Femur (tissue), 1 donor: ENCODE data around the gene ADAMTS12.
"Not testable (repeated sequence)": the region's sequence is repeated elsewhere in the genome, so short reads cannot be mapped to it uniquely, and the experiment has no call there.

Source experiments
- DNase-seq: peaks from one replicate; pipeline ENCODE4 v3.0.0-alpha.2; 2017

Gene ADAMTS12

GRCh38 chr5:33563983-33564908 is 327.5 kb downstream of the ADAMTS12 start:
- DNase-seq, result no peak

DNA sequence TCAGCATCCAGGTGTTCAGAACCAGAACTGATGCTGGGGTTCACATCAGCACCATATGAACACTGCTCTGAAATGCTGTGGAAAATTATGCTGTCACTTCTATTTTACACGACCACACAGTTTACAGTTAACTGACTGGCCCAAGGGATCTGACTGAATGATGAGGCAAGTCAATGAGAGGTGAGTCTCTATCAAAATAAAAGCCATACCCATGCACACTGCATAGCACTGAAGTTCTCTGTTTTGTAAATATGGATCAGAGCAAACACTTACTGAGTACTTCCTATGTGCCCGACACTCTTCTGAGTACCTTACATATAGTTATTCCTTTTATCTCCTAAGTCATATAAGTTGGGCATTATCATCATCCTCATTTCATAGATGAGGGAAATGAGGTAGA is 328.3 kb downstream of the ADAMTS12 start:
- no peak for DNase-seq

GRCh38 chr5:33558489-33558888 is 333.3 kb downstream of the ADAMTS12 start:
- DNase-seq, result no peak

DNA sequence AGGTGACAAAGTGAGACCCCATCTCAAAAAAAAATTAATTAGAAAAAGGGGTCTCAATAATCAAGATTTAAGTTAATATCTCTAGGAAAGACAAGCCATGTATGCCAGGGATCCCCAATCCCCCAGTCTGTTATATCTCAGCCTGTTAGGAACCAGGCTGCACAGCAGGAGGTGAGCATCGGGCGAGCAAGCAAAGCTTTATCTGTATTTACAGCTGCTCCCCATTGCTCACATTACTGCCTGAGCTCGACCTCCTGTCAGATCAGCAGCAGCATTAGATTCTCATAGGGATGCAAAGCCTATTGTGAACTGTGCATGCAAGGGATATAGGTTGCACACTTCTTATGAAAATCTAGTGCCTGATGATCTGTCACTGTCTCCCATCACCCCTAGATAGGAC is 334.2 kb downstream of the ADAMTS12 start:
- no peak for DNase-seq

- DNase-seq, result no peak
Measured at GRCh38 chr5:33556330-33557328, 335.2 kb downstream of the ADAMTS12 start.

- DNase-seq, result no peak
Measured at GRCh38 chr5:33549982-33550567, 341.7 kb downstream of the ADAMTS12 start.

DNA sequence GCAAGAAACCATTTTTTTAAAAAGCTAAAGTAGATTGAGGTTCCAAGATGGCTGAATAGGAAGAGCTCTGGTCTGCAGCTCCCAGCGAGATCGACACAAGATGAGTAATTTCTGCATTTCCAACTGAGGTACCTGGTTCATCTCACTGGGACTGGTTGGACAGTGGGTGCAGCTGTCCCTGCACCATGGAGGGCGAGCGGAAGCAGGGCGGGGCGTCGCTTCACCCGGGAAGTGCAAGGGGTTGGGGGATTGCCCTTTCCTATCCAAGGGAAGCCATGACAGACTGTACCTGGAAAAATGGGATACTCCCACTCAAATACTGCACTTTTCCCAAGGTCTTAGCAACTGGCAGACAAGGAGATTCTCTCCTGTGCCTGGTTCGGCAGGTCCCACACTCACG is 352.0 kb downstream of the ADAMTS12 start:
- not testable (repeated sequence) for DNase-seq

DNA sequence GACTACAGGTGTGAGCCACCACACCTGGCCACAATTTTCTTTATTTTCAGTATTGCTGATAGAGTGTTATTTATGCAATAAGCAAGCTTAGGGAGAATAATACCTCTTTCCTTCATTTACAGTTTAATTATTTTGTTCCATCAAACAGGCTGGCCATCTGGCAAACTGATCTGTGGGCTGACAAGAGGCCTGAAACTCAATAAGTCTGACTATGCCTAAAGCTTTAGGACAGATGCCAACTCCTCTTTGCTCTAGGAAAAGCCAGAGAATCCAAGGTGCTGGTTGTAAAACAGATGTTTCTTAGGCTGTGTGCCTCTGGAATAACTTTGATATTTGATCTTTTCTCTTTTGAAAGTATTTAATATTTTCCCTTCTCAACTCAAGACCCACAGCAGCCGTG is 352.6 kb downstream of the ADAMTS12 start:
- DNase-seq, result no peak

DNA sequence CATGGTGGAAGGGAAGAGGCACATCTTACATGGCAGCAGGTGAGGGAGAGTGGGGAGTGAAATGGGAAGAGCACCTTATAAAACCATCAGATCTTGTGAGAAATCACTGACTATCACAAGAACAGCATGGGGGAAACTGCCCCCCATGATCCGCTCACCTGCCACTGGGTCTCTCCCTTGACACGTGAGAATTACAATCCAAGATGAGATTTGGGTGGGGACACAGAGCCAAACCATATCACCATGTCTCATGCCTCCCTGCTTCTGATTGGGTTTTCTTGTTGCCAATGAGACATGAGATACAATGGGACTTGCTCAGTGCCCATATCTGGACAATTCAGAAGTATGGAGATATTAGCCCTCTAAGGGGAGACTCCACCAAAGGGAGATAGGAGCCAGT is 353.6 kb downstream of the ADAMTS12 start:
- DNase-seq, result no peak

GRCh38 chr5:33537240-33537639 is 354.6 kb downstream of the ADAMTS12 start:
- no peak for DNase-seq

DNA sequence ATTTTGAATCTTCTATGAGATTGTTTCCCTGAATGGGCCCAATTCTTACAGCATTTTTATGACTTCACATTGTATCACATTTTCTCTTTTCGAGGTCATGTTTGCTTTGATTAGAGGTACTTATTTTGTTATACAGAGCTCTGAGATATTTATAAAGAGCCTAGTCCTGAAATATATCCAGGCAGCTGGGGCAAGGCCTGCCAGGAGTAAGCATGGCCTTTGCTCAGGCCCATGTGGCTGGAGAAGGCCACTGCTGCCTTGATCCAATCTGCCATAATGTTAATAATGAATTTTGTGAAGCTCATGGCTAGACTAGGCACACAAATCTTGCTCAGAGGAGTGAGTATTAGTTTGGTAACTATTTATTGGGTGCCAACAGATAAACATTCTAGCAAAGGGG is 355.0 kb downstream of the ADAMTS12 start:
- DNase-seq, result no peak

DNA sequence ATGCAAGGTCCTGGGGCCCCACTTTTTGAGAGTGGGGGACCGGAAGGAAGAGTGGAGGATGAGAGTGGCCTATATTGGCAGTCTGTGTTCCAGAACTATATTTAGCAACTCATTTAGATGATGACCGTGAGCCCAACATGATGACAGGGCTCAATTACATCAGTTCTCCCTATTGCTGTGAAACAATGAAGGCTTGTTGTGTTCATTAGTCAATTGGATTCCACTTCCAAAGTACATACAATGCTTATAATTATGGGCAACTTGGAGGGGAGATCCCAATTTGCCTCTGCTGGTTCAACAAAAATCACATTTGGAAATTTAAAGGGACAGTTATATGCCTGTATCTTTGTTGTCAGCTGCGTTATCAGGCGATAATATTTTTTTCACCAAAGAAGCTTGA is 360.0 kb downstream of the ADAMTS12 start:
- no peak for DNase-seq

GRCh38 chr5:33531037-33531298 is 360.8 kb downstream of the ADAMTS12 start:
- DNase-seq, result no peak

DNA sequence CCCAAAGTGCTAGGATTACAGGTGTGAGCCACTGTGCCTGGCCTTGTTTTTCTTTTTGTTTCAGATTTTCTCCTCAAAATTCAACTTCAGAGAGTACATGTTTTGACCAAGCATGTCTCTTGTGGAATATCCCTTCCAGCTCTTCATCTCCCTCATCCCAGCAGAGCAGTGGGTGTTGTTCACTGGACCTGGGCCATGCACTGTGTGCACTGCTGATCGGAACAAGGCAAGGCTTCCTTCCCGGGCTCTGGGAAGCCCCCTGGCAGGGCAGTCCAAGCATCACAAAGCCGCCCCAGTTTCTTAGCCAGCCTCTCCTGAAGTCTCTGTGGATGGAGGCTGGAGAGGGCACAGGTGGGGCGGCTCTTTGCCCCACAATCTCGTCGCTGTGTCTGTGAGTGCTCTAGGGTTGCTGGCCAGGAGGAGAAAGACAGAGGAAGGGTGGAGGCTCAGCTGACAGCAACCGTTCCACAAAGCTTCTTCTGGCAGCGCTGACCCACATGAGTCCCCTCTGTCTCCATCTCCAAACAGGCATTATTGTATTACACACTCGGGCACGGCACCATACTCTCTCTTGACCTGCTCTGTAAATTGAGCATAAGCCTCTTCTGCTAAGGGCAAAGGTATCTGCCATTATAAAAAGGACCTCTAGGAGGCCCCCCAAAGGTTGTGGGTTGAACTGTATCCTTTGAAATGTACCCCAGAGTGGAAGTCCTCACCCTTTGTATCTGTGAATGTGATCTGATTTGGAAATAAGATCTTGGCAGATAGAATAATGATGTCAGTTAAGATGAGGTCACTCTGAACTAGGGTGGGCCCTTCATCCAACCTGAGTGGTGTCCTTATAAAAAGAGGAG is 361.4 kb downstream of the ADAMTS12 start:
- DNase-seq, result no peak

DNA sequence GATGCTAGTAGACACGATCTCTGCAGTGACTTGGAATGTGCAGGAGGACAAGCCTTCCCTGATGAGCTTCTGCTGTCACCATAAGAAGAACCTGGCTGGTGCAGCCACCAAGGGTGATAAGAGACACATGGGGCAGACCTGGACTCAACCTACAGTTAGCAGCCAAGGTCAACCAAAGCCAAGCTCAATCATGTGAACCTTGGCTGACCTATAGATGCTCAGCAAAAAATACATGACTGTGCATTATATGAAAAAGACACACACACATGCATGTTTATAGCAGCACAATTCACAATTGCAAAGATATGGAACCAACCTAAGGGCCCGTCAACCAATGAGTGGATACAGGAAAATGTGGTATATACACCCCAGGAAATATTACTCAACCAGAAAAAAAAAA is 364.1 kb downstream of the ADAMTS12 start:
- no peak for DNase-seq

DNA sequence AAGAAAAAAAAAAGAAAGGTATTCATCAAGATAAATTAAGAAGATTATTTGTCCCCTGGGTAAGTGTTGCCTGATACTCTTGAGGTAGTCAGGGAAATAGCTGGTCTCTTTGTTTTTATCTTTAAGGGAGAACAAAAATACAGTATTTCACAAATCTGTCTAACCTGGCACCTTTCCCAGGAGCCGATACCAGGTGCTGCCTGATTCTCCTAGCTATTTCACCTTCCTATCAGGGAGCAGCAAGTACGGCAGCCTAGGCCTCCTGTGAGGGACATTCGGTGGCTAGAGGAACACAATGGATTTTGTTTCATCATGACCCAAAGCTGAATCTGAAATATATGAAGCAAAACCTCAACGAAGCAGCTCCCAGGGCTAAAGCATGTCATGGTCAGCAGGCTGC is 365.0 kb downstream of the ADAMTS12 start:
- no peak for DNase-seq

DNA sequence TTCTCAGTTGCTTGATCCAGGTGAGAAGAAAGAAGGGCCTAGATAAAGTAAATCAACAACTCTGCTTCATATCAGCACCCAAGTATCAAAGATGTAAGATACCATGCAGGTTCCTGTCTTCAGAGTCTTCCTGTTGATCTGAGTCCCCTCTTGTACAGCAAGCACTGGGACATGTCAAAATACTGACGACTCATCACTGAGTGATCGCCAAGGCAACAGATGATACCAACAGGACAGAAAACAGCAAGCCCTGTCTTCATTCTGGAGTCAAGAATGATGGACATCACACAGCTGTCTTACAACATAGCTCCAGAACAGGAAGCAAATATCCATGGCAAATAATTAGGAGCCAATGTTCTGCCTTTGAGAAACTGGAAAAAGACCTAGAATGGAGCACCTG is 367.3 kb downstream of the ADAMTS12 start:
- DNase-seq, result no peak

GRCh38 chr5:33523208-33523771 is 368.5 kb downstream of the ADAMTS12 start:
- no peak for DNase-seq

GRCh38 chr5:33516421-33516820 is 375.4 kb downstream of the ADAMTS12 start:
- no peak for DNase-seq

DNA sequence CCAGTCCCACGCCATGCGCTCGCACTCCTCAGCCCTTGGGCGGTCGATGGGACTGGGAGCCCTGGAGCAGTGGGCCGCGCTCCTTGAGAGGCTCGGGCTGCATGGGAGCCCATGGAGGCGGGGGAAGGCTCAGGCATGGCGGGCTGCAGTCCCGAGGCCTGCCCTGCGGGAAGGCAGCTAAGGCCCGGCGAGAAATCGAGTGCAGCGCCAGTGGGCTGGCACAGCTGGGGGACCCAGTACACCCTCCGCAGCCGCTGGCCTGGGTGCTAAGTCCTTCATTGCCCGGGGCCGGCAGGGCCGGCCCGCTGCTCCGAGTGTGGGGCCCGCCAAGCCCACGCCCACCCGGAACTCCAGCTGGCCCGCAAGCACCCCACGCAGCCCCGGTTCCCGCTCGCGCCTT is 376.4 kb downstream of the ADAMTS12 start:
- not testable (repeated sequence) for DNase-seq

GRCh38 chr5:33513462-33514185 is 378.2 kb downstream of the ADAMTS12 start:
- DNase-seq, result no peak
